Temporal lobe (tissue), 1 donor: ENCODE data around the gene IMPG2. TPM values are rescaled to one million over a fixed set of nuclear protein-coding genes. Genes with fewer than 3 reads are reported as not detected.

Experiments used
- total RNA-seq: library from RNA; depleted of rRNA; stranded (reverse); fragments of >200 nt; gene quantifications from one replicate; pipeline ENCODE4 v1.2.3, GENCODE V29; 2014

The IMPG2 gene
- total RNA-seq, 1 donor from 2014 or later = 1.7 TPM

Other genes starting within 250 kb of the IMPG2 start
- 63.2 TPM for gene SENP7, start 192.6 kb upstream of the IMPG2 start, total RNA-seq
- gene TRMT10C, start 241.3 kb upstream of the IMPG2 start, total RNA-seq = 36.4 TPM